Uterus (tissue), 2 donors: ENCODE data around the gene MRPL19.

Source experiments
- CTCF ChIP-seq, 4 experiments: fragments of 200-600 bp in 2 of 4; fragments of 450-650 bp in 2 of 4; sonication (generic) in 2 of 4; IDR thresholded peaks; one replicate each; pipeline ENCODE4 v1.5.1; 2016 to 2019; ENCODE audit warnings: antibody characterized with exemption in 4 of 4, mild to moderate bottlenecking in 2 of 4, moderate library complexity in 1 of 4
- POLR2A ChIP-seq, 2 donors: fragments of 450-650 bp; IDR thresholded peaks; one replicate each; pipeline ENCODE4 v1.6.1; 2016; ENCODE audit warnings: antibody characterized with exemption in 2 of 2, mild to moderate bottlenecking in 1 of 2, moderate library complexity in 1 of 2

- TF ChIP-seq POLR2A (IDR thresholded peaks at IDR 0.05) (no peak), CTCF (IDR thresholded peaks at IDR 0.05) (no peak)
These were observed 10.0 kb downstream of the MRPL19 start for GRCh38 chr2:75656563-75656962.
